HUDEP-2 (cell line): ENCODE measurements around the gene MDGA2.
"Not testable (repeated sequence)": the region's sequence is repeated elsewhere in the genome, so short reads cannot be mapped to it uniquely, and the experiment has no call there.

Experiments used
- DNase-seq, 76 experiments: peaks; one replicate each; lab custom pipeline; 2025; ENCODE audit not compliant: unreplicated experiment in 76 of 76; lab: John Stamatoyannopoulos, UW

MDGA2 gene

DNA sequence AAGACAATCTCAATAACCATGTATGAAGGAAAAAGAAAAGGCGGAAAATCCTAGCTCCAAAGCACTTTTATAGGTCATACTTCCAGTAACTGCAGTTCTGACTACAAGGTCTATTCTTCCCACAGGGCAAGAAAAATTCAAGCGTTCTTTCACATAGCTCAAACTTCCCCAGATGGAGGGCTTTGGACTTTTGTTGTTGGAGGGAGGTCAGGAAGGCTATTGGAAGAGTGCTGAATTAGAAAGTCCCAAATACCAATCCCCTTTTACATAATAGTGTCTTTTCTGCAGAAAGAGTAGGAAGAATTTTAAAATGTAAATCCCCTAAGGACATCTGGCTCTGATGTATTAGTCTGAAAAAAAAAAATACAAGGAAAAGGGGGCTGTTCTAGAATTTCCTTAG is 309.4 kb downstream of the MDGA2 start:
- DNase-seq = no peak

DNA sequence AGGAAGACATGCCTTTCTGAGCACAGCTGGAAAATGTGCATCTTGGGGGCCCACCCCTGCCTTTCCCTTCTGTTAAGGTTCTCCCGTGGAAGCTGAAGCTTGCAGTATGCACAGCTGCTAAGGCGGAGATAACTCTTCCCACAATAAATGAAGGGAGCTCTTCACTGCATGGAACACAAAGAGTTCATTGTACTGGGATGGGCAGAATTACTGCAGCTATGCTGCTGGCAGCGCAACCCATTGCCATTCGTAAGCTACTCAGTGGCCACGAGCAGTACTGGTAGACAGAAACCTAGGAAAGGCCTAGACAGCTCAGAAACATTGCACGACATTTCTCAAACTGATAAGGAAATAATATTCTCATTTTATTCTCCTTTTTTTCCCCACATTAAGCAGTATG is 310.2 kb downstream of the MDGA2 start:
- DNase-seq = no peak

DNA sequence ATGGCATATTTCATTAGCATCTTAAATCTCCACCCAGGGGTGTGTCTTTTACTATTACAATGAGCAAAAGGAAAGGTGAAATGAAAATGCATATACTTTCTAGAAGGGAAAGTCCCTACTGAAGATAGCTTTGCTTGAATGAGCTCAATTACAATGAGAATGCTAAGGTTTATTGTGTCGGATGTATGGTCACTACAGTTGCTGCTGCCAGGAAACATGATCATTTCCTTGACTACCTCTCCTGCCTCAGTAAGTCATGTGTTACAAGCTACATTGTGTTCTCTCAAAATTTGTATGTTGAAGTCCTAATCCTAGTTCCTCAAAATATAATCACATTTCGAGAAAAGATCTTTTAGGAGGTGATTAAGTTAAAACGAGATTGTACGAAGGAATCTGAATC is 322.2 kb downstream of the MDGA2 start:
- no peak for DNase-seq

DNA sequence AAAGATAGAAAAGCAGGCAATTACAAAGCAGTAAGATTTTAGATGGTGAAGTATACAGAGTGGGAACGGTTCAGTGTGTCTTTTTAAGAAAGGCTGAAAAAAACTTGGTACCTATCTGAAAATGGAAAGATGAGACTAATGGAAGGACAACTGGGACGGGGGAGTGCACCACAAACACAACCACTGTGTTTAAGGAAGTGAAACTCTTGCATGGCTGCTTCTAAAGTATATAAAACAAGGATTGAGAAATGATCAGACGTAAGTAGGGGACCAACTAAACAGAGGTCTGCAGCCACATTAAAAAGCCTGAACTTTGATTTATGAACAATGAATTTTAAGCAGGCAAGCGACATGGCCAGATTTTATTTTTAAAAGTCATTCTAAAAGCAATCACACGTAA is 328.6 kb downstream of the MDGA2 start:
- DNase-seq = no peak

DNA sequence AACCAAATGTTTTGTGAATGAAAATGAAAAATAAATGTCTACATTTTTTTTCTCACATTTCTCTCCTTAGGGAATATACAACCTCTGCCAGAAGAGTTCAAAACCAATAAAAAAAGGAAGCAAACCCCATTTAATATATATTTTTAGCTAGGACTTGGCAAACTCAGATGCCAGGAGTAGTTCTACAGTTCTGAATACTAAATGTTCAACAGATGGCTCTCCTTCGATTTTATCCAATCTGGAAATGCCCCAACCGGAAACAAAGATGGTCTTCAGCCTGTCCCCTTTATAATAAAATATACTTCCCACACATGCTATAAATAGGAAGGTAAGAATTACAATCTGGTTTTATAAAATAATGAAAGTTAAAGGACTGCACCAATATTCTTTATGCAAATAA is 330.4 kb downstream of the MDGA2 start:
- DNase-seq = no peak

DNA sequence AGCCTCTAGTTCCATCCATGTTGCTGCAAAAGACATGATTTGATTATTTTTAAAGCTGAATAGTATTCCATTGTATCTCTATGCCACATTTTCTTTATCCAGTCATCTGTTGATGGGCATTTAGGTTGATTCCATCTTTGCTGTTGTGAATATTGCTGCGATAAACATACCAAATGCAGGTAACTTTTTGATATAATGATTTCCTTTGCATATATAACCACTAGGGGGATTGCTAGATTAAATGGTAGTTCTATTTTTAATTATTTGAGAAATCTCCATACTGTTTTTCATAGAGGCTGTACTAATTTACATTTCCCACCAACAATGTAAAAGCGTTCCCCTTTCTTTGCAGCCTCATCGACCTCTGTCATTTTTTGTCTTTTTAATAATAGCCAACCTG is 342.5 kb downstream of the MDGA2 start:
- DNase-seq = no peak

DNA sequence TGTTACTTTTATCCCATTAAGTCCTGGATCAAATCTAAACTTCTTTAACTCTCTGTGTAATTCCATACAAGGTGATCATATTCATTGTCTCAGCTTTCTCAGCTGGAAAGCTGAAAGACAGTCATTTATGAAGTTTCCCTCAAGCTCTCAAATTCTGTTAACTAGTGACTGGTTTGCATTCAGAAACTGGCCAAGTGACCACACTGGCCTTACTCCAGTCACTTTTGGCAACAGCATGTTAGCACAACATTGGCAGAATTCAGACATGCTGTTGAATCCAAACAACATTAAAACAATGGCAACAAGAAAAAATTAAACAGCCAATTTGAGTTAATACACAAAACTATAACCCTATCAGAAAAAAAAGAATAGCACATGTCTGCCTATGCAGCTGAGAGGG is 343.3 kb downstream of the MDGA2 start:
- no peak for DNase-seq

DNA sequence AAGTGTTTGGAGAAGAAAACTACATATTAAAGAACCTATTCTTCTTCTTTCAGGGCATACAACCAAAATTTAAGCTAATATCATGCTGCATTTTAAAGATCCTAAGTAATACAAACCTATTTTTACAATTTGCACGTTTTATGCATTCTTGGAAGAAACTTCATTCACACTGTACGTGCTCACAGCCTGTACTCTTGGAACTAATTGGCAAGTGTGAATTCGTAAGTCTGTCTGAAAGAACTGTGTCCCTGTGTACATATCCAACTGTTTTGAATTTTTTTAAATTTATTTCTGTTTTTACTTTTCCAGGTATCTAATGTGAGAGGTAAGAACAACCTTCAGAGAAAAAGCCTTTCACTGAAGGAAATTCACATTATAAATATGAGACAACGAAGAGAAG is 347.0 kb downstream of the MDGA2 start:
- no peak for DNase-seq

DNA sequence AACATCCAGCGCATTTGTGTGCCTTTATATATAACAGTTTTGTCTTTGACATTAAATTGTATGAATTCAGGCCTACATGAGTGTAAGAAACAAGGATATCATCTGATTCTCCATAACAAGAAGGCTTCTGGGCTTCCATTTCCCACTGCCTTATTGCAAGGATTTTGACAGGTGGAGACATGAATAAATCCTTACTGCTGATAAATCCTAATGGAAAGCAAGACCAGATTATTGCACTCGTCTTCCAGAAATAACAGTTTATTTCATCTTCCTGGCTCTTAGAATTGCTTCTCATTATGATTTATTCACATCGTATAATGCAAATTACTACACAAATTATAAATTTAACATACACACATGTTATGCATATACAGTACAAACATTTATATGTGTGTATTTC is 348.1 kb downstream of the MDGA2 start:
- DNase-seq = no peak

DNA sequence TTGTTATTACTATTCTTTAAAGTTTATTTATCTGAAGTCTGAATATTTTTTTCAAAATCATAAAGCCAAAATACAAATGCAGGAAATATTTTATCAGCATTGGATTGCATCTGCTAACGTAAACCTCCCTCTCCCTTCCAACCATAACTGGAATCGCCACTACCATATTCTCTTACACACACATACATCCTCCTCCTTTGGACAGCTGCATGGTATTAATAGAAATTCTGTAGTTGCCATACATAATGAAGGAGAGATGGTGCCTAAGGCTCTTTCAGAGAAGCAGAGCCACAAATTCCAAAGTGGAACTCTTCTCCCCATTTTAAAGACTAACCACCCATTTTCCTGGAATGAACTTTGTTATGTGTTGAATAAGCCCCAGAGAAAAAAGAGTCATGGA is 352.7 kb downstream of the MDGA2 start:
- no peak for DNase-seq

DNA sequence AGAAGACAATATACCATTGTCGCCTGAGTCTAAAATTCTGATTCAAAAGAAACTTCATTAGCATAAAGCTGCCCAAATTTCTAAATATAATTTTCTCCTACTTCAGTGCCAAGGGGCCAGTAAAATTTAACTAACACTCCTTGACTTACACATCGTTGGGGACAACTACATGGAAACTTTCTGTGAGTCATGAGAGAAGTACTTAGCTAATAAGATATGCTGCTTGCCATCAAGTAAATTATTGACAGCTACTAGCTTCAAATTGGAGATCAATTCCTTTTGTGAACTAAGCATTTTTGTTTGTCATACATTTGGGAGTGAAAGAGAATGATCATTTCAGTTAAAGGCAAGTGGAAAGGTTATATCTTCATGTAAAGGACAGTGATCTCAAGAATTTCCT is 373.3 kb downstream of the MDGA2 start:
- DNase-seq = no peak

DNA sequence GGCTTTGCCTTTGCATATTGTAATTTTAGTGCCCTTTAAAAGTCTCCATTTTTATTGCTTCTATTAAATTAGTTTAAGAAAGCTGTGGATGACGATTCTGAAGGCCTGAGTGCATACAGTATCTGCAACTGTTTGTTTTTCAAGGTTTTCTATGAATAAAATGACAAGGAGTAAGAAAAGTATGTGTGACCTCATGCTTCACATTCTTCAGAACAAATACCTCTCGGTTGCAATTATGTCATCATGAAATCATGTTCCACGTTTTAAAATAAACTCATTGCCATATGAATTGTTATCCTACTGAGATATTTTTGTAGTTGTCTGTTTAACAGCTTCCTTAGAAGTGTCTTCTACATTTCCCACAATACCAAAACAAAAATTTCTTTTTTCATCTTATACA is 374.6 kb downstream of the MDGA2 start:
- no peak for DNase-seq

DNA sequence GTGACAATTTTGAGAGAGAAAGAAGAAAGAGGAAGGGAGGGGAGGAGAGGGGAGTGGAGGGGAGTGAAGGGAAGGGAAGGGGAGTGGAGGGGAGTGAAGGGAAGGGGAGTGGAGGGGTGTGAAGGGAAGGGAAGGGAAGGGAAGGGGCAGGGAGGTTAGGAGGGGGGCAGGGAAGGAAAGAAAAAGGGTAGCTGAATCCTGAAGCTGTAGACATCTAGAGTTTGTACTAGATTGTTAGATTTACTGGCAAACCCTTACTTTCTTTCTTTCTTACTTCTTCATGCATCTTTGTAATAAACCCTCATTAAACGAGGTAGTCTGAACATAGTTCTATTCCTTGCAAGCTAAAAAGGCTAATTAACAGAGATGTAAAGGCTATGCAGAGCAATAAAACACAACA is 378.0 kb downstream of the MDGA2 start:
- no peak for DNase-seq

DNA sequence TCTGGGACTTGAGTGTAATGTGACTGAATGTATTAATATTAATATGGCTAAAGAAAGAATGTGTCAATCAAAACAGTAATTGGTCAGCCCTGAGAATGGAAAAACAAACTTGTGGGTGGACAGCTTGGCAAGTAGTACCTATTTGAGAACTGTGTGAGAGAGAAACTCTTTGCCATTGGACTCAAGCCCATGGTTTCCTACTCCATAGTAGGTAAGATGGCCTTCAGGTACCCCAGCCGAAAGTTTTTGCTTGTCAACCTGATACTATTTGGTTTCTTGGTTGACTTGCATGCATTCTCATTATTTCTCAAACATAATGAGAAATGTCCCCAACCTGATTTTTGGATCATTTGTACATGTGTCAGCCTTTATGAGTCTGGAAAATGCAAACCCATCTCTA is 391.1 kb downstream of the MDGA2 start:
- DNase-seq = no peak

DNA sequence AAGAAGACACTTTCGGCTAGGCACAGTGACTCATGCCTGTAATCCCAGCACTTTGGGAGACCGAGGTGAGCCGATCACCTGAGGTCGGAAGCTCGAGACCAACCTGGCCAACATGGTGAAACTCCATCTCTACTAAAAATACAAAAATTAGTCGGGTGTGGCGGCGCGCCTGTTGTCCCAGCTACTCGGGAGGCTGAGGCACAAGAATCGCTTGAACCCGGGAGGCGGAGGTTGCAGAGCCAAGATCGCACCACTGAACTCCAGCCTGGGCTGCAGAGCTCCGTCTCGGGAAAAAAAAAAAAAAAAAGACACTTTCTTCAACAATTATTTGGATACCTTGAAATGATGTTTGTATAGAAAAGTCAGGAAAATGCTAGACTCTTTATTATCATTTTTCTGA is 393.6 kb downstream of the MDGA2 start:
- not testable (repeated sequence) for DNase-seq

DNA sequence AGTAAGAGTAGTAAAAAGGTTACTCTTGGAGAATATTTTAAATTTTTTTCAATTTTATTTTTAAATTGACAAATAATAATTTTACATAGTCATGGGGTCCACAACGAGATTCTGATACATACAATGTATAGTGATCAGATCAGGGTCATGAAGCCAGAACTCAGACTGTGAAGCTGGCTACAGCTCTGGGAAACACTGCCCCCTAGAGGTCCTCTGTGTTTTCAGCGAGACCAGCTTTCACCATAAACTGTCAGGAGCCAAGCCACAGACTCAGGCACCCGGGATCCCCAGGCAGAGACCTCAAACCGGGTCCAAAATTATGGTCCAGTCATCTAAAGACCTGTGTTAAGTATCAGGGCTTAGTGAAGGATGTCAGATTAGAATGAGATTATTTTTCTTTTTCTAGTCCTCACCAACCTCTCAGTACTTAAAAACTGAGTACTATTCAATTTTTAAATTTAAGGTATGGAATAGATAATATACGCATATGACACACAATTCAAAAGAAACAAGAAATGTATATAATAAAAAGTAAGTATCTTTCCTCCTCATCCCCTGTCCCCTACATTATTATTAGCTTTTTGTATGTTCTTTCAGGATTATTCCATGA is 397.1 kb downstream of the MDGA2 start:
- DNase-seq = peak in 32 of 76 experiments; percentile 0 to 37 (median 8)

DNA sequence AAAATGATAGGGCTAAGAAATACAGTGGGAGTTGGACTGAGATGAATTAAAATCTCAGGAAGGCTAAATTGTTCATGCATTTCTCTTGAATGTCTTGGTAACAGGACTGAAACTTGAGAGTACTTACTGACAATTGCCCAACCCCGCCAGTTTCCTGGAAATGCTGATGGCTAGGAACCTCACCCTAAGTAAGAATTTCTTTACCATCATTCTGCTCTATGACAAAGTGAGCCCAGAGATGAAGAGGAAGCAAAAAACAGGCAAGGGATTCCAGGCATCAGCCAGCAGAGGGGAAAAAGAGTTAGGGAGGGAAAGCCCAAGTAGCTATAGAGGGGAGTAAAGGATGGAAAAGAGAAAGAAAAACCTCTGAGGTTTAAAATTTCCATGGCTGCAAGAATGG is 397.7 kb downstream of the MDGA2 start:
- no peak for DNase-seq

DNA sequence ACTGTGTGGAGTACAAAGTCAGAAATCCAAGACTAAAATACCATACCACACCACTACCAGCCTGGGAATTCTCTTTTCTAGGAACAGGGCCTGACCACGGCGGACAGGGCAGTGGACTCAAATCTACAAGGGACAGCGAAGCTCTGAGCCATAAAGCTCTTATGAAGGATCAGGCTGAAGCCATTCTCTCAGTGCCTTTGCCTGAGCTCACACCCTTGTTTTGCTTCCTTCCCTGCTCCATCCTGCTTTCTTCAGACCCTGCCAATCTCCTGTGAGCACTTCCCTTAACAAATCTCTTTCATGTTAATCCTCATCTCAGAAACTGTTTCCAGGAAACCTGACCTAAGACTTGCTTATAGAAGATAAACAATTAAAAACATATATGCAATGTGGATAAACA is 398.5 kb downstream of the MDGA2 start:
- DNase-seq = no peak

DNA sequence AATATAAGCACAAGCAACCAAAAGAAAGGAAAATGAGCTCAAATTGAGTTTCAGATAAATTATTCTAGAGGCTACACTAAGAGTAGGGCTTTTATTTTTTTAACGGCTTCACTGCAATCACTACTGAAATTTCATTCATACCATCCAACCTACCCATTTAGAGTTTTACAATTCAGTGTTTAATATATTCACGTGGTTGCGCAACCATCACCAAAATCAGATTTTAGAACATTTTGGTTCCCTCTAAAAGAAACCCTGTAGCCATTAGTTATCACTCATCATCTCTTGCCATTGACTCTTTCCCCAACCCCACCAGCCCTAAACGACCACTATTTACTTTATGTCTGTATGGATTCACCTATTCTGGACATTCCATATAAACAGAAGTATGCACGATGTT is 401.5 kb downstream of the MDGA2 start:
- no peak for DNase-seq

DNA sequence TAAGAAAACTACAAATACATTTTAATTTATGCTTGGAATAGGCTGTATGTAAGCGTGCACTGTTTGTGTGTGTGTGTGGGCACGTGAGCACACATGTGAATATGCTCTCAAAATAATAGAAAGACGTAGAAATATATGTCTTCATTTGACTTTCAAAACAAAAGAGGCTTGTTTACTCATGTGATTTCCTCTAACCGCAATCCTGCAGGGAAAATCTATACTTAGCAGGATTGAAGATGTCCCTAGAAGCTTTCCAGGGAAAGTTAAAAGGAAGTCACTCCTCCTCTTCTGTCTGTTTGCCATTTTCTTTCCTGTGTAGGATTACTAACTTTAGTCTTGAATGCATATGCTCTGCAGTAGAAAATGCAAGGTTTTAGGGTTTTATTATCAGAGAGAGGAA is 404.7 kb downstream of the MDGA2 start:
- no peak for DNase-seq

DNA sequence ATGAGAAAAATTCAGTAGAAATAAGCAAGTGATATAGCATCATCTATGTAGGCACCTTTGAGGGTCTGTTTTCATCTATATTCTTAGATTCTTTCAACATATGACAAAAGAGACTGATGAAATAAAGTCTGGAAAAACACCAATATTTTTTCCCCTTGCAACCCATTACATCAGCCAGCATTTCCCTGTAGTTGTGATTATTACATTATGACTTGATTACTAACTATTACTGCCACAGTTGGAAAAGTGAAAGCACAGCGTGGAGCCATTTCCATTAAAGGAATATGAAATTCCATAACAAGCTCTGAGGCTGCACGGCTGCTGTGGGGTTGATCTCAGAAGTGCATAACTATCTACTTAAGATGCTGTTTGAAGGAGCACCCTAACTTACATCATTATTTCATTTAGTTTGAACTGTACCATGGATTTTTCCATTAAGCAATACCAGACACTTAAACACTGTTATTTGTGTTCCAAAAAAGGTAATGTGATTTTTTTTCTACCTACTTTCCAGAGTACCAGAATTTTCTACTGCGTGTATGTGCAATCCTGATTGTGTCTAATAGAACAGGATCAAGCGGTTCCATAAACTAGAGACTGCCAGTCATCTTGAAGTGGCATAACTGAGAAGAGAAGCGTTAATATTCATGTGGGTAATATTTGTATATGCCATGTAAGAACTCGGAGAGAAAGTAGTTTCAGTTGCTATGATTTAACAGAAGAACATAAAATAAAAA is 405.5 kb downstream of the MDGA2 start:
- no peak for DNase-seq

DNA sequence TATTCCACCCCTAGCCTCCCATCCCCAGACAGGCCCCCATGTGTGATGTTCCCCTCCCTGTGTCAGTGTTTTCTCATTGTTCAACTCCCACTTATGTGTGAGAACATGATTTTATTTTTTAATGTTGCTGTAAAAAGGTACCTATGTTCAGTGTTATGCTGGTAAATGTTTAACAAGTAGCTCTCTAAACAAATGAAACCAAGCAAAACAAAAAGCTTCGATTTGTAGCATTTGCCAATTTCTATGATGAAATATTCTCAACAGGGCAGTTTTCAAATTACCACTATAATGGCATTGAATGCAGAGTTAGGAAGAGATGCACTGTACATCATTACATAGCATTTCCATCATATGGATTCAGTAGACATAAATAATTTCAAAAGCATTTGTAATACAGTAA is 410.6 kb downstream of the MDGA2 start:
- DNase-seq = no peak

DNA sequence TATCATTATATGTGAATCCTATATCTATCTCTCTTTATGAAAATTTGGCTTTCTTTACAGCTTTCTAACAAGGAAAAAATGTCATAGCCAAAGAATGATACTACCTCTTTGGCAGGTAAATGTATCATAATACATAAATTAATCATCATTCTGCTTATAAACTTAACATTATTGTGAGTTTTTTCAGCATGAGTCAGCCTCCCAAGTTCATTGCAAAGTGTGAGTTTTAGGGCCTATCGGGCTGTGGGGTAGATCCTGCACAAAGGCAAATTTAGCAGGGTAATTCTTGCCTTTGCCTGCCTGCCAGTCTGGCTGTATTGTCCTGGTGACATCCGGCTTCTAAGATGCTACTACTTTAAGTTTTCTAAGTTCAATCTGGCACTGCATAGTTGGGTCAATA is 412.6 kb downstream of the MDGA2 start:
- DNase-seq = no peak
